Measurements from ENCODE around the gene NCKAP5. TPM values are rescaled to one million over a fixed set of nuclear protein-coding genes. Genes with fewer than 3 reads are reported as not detected.
"Not testable (repeated sequence)": the region's sequence is repeated elsewhere in the genome, so short reads cannot be mapped to it uniquely, and the experiment has no call there.

Gene NCKAP5
- polyA plus RNA-seq, 1 experiment: 2.1 TPM

DNA sequence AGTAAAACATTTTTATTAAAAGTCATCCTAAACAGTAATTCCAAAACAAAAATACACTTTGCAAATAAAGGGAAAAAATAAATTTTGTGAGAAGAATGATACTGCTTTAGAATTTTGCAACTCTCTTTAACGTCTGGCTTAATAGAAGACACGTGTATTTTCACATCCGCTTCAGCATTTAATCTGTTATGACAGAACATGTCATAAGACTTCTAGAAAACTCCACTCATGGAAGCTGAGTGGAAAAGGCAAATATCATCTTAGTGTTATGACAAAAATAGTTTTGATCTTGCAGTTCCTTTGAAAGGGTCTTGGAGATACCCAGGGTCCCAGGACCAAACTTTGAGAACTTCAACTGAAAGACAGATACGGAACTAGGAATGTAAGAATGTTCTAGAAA is 350.1 kb downstream of the NCKAP5 start:
- Histone ChIP-seq H3K4me3 (ENCODE audit: low read depth, low read length) (no peak overlapping the region), H3K36me3 (ENCODE audit: control insufficient read depth, insufficient read depth, low read length) (no peaks in the 10 kb centered on the region), H3K27me3 (ENCODE audit: control insufficient read depth, insufficient read depth, low read length) (no peaks in the 10 kb centered on the region)
- POLR2A ChIA-PET: no interaction called here
- DNase-seq (ENCODE audit: low read depth): no peak
- CTCF ChIA-PET: no interaction called here
- no peak for TF ChIP-seq CTCF (IDR thresholded peaks at IDR 0.05; ENCODE audit: insufficient read depth, low read depth, low read length)

- ChIA-PET CTCF (no interaction called here), POLR2A (no interaction called here)
- H3K4me3 ChIP-seq (ENCODE audit: low read depth, low read length): no peak overlapping the region
- TF ChIP-seq CTCF (IDR thresholded peaks at IDR 0.05; ENCODE audit: insufficient read depth, low read depth, low read length): no peak
- H3K27me3 ChIP-seq (ENCODE audit: control insufficient read depth, insufficient read depth, low read length): no peaks in the 10 kb centered on the region
- DNase-seq (ENCODE audit: low read depth): no peak
- H3K36me3 ChIP-seq (ENCODE audit: control insufficient read depth, insufficient read depth, low read length): no peaks in the 10 kb centered on the region
Measured at GRCh38 chr2:133215477-133215876, 352.8 kb downstream of the NCKAP5 start.

DNA sequence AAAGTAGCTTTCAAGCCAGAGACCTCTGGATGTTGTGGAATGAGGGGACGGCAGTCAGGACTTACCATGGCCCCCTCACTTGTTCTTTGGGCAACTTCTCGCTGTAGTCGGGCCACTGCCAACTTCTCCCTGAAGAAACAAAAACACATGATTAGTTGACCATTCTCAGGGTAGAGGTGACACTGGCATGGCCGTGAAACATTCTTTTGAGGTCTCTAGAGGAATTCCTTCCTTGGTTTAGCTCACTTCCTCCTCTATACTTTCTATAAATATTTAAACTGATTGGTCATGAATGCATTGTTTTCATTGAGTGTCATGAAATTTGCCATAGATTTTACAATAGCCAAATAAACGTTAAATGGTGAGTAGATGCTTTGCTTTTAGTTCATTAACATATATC is 354.6 kb downstream of the NCKAP5 start:
- Histone ChIP-seq H3K36me3 (ENCODE audit: control insufficient read depth, insufficient read depth, low read length) (no peaks in the 10 kb centered on the region), H3K4me3 (ENCODE audit: low read depth, low read length) (no peak overlapping the region), H3K27me3 (ENCODE audit: control insufficient read depth, insufficient read depth, low read length) (no peaks in the 10 kb centered on the region)
- TF ChIP-seq CTCF (IDR thresholded peaks at IDR 0.05; ENCODE audit: insufficient read depth, low read depth, low read length): no peak
- POLR2A ChIA-PET: no interaction called here
- DNase-seq (ENCODE audit: low read depth): no peak
- CTCF ChIA-PET: interaction anchor here (1.1 to 1.2 kb wide), 2 partner anchors 9 to 347 kb away, joined by 3 read pairs; no protein-coding TSS in a partner anchor

DNA sequence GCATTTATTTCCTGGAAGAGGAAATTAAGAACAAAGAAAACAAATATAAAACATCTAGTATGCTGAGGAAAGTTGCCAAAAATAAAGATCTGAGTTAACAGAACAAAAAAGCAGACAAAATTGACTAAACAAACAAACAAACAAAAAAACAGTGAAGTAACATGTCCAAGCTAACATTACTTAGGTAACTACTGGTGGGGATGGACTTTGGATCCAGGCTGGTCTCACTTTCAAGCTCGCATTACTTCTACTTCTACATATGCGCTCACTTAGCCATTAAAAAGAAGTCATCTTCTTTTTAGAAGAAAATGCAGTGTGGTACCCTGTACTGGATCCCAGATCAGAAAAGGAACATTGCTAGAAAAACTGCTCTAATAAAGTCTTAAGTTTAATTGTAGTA is 358.9 kb downstream of the NCKAP5 start:
- Histone ChIP-seq H3K4me3 (ENCODE audit: low read depth, low read length) (no peak overlapping the region), H3K36me3 (ENCODE audit: control insufficient read depth, insufficient read depth, low read length) (no peaks in the 10 kb centered on the region), H3K27me3 (ENCODE audit: control insufficient read depth, insufficient read depth, low read length) (no peaks in the 10 kb centered on the region)
- DNase-seq (ENCODE audit: low read depth): no peak
- CTCF ChIA-PET: interaction anchor here (2.9 kb wide), 1 partner anchor 10 kb away, joined by 11 read pairs; no protein-coding TSS in a partner anchor
- POLR2A ChIA-PET: no interaction called here
- no peak for TF ChIP-seq CTCF (IDR thresholded peaks at IDR 0.05; ENCODE audit: insufficient read depth, low read depth, low read length)

DNA sequence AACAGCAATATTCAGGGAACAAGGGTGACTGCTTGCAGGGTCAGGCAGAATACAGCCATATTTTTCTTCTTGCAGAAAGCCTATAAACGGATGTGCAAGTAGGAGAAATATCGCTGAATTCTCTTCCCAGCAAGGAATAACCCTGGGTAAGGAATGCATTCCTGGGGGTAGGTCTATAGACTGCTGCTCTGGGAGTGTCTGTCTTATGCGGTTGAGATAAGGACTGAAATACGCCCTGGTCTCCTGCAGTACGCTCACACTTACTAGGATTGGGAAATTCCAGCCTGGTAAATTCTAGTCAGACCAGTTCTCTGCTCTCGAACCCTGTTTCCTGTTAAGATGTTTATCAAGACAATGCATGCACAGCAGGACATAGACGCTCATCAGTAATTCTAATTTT is 361.6 kb downstream of the NCKAP5 start:
- CTCF ChIA-PET; H3K4me3 ChIP-seq (ENCODE audit: low read depth, low read length); DNase-seq (ENCODE audit: low read depth); POLR2A ChIA-PET; H3K36me3 ChIP-seq (ENCODE audit: control insufficient read depth, insufficient read depth, low read length); H3K27me3 ChIP-seq (ENCODE audit: control insufficient read depth, insufficient read depth, low read length): not testable (repeated sequence)

GRCh38 chr2:133204421-133204820 is 363.8 kb downstream of the NCKAP5 start:
- Histone ChIP-seq H3K27me3 (ENCODE audit: control insufficient read depth, insufficient read depth, low read length) (no peaks in the 10 kb centered on the region), H3K4me3 (ENCODE audit: low read depth, low read length) (no peak overlapping the region), H3K36me3 (ENCODE audit: control insufficient read depth, insufficient read depth, low read length) (no peaks in the 10 kb centered on the region)
- CTCF ChIA-PET: interaction anchor here (1.4 kb wide), 1 partner anchor 10 kb away, joined by 3 read pairs; no protein-coding TSS in a partner anchor
- POLR2A ChIA-PET: no interaction called here
- no peak for DNase-seq (ENCODE audit: low read depth)
- no peak for TF ChIP-seq CTCF (IDR thresholded peaks at IDR 0.05; ENCODE audit: insufficient read depth, low read depth, low read length)
